Measurements from ENCODE around the gene POGK. TPM values are rescaled to one million over a fixed set of nuclear protein-coding genes. Genes with fewer than 3 reads are reported as not detected.
"Not testable (repeated sequence)": the region's sequence is repeated elsewhere in the genome, so short reads cannot be mapped to it uniquely, and the experiment has no call there.

Gene POGK
- polyA plus RNA-seq, 3 donors = 40.7 to 42.8 (median 41.6) TPM

- DNase-seq = no peak
Measured at GRCh38 chr1:166843769-166844596, 4.7 kb downstream of the POGK start.

DNA sequence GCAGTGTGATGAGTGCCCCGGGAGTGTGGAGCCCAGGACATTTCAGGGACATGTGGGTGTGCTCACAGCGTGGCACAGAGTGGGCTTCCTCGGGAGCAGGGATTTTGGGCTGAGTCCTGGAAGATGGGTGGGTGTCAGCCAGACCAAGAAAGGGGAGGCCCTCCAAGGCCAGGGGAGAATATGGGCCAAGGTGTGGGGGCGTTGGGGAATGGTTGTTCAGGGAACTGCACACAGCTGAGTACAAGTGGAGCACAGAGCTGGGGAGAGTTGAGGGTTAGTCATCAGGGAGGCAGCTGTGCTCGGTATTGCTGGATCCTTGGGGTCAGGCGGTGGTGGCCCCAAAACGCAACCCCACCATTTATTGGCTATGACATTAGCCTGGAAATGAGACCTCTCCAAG lies 5.5 kb downstream of the POGK start:
- no peak for DNase-seq

- no peak for DNase-seq
Measured at GRCh38 chr1:166848193-166848592, 8.9 kb downstream of the POGK start.

- DNase-seq = no peak
Measured at GRCh38 chr1:166849135-166849534, 9.9 kb downstream of the POGK start.

DNA sequence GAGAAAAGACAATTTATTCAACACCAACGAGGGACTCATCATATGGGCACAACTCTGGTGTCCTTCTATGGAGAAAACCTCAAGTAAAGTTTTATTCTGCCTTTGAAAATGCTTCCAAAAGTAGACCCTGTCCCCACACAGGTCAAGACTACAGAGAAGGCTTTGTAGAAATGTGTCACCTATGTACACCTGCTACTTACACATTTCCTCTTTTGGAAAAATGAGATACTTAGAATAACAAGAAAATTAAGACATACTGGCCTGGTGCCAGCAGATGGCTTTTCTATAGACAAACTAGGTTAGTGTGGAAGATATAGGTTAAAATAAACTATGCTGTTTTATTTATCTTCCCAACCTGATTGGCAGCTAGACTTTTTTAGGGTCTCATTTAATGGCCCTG lies 13.6 kb downstream of the POGK start:
- DNase-seq = no peak

- no peak for DNase-seq
Measured at GRCh38 chr1:166855558-166855957, 16.3 kb downstream of the POGK start.

DNA sequence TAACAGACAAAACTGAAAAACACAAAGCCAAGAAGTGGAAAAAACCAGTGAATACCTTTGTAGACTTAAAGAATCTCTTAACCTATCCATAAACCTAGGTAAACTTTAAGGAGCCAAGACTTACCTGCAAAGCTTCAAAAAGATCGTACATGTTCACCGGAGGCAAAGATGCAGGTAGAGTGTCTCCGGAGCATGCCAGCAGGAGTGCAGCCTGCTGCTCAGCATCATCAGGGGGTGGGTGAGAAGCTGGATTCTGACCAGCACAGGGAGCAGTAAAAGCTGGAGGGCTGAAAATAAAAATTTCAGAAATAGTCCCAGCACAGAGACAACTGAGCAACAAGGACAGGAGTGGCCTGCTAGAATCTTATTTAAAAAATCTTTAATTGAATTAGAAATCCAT lies 18.7 kb downstream of the POGK start:
- DNase-seq = no peak

DNA sequence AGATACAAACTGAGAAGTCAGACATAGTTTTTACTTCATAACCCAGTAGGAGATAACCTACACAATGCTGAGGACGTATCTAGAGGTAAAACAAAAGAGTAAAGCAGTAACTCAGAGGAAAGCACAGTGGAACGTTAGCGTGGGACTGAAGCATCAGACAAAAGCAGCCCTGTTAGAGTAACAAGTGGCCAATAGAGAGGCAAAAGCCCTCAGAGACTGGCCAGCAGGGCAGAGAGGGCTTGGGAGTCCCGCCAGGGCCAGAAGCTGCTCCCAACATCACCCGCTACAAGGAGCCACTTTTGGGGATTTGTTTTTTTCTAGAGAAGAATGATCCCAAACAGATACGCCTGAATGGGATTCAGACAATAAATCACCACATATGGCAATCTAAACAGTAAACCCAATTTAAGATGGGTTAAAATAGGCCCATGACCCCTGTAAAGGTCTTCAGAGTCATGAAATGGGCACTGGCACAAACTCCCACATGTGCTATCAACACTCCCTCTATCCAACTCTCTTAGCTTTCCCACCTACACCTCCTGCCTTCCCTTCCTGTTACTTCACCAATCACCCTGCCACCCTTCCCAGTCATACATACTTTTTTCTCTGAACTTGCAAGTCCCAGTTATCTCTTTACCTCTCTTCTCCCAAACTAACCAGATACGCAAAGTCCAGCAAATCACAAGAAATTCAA lies 19.6 kb downstream of the POGK start:
- no peak for DNase-seq

GRCh38 chr1:166859597-166859996 lies 20.3 kb downstream of the POGK start:
- no peak for DNase-seq

DNA sequence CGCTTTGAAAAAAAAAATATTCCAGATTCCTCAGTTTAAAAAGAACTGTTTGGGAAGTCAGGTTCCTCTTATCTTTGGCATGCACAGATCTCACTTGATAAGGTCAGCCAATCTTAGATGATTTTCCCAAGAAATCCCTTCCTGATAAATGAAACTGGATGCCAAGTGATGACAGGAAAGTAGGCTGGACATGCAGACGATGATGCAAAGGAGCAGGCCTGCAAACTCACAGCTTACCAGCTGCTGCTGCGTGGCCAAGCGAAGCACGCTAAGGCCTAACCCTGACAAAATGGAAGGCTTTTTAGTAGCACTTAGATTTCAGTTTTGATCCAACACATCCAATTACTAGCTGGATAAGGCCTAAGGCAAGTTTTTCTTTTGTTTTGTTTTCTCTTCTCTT lies 26.7 kb downstream of the POGK start:
- no peak for DNase-seq

- no peak for DNase-seq
Measured at GRCh38 chr1:166868639-166869038, 29.4 kb downstream of the POGK start.

GRCh38 chr1:166869318-166870099 lies 30.2 kb downstream of the POGK start:
- no peak for DNase-seq

DNA sequence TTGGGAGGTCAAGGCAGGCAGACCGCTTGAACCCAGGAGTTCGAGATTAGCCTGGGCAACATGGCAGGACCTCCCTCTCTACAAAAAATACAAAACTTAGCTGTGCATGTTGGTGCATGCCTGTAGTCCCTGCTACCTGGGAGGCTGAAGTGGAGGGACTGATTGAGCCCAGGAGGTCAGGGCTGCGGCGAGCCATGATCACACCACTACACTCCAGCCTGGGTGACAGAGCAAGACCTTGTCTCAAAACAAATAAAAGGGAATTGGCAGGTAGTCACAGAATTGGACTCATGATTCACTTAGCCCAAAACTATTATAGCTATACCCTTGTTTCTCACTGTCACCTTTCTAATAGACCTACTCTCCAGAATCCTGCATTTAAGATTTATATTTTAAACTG lies 31.3 kb downstream of the POGK start:
- DNase-seq = no peak

GRCh38 chr1:166874464-166874863 lies 35.2 kb downstream of the POGK start:
- no peak for DNase-seq

DNA sequence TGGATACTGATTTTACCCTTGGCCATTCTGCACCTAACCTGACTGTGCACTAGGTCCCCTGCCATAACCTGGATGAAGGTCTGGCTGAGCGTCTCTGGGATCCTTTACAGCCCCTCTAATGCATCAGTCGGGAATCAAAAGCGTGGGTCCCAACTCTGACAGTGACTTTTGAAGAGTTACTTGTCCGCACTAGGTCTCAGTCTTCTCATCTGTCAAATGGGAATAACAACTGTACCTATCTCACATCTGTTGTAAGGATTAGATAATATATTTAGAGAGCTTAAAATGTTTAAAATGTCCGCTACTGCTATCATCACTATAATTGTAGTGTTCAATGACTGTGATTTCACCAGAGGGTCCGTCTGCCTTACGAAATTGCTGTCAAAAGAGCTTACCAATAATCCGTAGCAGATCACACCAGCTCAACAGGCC lies 36.0 kb downstream of the POGK start:
- DNase-seq = no peak

DNA sequence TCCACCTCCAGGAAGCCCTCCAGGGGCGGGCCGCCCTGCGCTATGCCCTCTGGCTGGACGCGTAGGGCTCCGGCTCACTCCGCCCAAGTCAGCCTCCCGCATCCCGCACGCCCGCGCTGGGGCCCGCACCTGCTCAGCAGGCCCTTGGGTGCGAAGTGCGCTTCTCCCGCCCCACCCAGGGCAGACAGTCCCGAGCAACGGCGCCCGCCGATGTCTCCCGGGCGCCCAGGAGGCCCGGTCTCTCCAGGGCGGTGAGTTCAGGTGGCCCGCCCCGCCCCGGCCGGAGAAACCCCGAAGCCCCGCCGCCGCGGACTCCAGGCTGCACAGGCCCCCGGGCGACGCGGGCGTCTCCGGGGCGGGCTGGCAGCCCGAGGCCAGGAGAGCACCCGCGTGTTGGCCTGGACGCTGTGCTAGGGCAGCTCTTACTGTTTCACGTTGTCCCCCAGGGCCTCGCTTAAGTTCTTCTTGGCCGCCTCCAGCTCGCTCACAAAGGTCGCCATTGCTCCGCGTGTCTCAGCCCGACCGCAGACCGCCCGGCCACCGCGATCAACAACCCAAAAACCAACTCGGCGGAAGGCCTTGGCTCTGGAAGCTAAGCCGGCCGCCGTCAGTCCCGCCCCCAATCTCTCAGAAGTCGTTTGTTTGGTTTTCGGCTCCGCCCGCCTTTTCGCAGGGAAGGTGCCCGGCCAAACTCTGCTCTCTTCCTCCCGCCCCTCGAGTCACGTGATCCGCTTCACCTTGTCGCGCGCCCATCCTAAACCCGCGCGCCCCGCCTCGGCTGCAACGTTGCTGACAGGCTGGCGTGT lies 36.7 kb downstream of the POGK start, which contains the start of gene TADA1:
TSS of gene TADA1 (minus strand) at position 531 of the 806 bp plus-strand sequence. CDS start at position 500, 31 bp downstream.
- peak; percentile 98 for DNase-seq

- no peak for DNase-seq
Measured at GRCh38 chr1:166876540-166876838, 37.2 kb downstream of the POGK start.

GRCh38 chr1:166878173-166878917 lies 39.1 kb downstream of the POGK start:
- not testable (repeated sequence) for DNase-seq

GRCh38 chr1:166882893-166883292 lies 43.6 kb downstream of the POGK start:
- DNase-seq = no peak

GRCh38 chr1:166884040-166884642 lies 44.9 kb downstream of the POGK start:
- DNase-seq = peak; percentile 46

GRCh38 chr1:166884971-166885370 lies 45.7 kb downstream of the POGK start:
- no peak for DNase-seq
